ENCODE results near the gene ABCG8. TPM values are rescaled to one million over a fixed set of nuclear protein-coding genes. Genes with fewer than 3 reads are reported as not detected.

The ABCG8 gene
- total RNA-seq (2021; fragmentation: NEBNext Ultra II Directional; extraction: Animal tissue kit (Norgen Biotek cat#: 25700)): not detected
- long read RNA-seq: 0 reads

- Mint-ChIP-seq H3K4me3 (no peak within 1 kb of the TSS), H3K27me3 (ENCODE audit: insufficient read depth) (peaks cover 20% of the 10 kb centered on the region), H3K9me3 (no peaks in the 10 kb centered on the region), H3K27ac (no peak within 1 kb of the TSS), H3K36me3 (ENCODE audit: low read depth) (no peaks in the 10 kb centered on the region), H3K4me1 (ENCODE audit: low read depth) (no peaks in the 10 kb centered on the region)
- no peak for DNase-seq
- TF ChIP-seq, protein P1, sequence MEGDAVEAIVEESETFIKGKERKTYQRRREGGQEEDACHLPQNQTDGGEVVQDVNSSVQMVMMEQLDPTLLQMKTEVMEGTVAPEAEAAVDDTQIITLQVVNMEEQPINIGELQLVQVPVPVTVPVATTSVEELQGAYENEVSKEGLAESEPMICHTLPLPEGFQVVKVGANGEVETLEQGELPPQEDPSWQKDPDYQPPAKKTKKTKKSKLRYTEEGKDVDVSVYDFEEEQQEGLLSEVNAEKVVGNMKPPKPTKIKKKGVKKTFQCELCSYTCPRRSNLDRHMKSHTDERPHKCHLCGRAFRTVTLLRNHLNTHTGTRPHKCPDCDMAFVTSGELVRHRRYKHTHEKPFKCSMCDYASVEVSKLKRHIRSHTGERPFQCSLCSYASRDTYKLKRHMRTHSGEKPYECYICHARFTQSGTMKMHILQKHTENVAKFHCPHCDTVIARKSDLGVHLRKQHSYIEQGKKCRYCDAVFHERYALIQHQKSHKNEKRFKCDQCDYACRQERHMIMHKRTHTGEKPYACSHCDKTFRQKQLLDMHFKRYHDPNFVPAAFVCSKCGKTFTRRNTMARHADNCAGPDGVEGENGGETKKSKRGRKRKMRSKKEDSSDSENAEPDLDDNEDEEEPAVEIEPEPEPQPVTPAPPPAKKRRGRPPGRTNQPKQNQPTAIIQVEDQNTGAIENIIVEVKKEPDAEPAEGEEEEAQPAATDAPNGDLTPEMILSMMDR (IDR thresholded peaks at IDR 0.05): no peak
Observed at GRCh38 chr2:43838560-43839267, at the start of gene ABCG8, which contains the start of gene ABCG5. Gene ABCG8 (plus strand): TSS chr2:43838971. CDS start chr2:43839054, 83 bp downstream. Gene ABCG5 (minus strand): TSS chr2:43838839. CDS start chr2:43838679, 160 bp downstream.

DNA sequence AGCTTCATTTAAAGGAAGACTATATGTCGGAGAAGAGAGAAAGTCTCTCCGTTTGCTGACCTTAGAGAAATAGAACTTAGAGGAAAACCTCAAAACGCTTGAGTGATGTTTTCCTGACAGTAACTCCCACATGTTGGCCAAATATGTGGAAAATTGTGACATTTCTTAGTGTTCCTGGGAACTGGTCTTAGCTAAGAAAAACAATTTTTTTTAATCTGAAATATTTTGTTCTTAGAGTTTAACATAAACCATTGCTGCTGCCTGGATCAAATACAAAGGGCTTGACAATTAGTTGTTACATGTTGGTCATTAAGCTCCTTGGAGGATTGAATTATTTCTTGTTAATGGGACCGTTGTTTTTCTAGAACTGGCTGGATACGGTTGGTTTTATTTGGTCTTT, 48.6 kb upstream of the ABCG8 start:
- no peaks in the 10 kb centered on the region for H3K9me3 Mint-ChIP-seq
- DNase-seq: no peak

DNA sequence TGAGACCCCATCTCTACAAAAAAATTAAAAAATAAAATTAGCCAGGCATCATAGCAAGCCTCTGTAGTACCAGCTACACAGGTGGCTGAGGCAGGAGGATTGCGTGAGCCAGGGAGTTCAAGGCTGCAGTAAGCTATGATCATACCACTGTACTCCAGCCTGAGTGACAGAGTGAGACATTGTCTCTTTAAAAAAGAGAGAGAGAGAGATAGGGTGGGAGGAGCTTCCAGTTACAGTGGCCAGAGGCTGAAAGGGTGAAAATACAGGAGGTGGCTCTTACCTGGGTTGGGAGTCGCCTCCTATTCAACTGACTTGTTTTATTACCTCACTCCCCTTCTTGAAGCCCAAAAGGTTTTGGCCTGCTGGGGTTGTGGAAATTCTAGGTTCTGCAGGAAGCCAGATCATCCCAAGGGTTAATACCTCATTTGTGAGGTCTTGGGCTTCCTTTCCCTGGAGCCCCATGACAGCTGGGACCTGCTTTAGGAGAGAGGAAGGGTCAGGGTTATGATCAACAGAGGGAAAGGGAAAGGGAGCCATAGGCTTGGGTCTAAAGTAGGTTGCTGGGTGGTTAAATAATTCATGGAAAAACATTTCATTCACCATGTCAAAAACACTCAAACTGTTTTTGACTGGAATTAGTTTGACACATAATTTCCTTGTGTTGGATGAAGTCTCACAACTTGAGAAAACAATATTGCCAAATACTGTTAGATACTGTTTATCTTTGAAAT, 47.6 kb upstream of the ABCG8 start:
- Mint-ChIP-seq H3K4me1 (ENCODE audit: low read depth) (no peaks in the 10 kb centered on the region), H3K9me3 (no peaks in the 10 kb centered on the region), H3K36me3 (ENCODE audit: low read depth) (peaks cover 4% of the 10 kb centered on the region; the same call in 1 of the 2 replicates), H3K27ac (no peak overlapping the region), H3K27me3 (ENCODE audit: insufficient read depth) (peaks cover 2% of the 10 kb centered on the region; the same call in 1 of the 2 replicates), H3K4me3 (no peak overlapping the region)
- TF ChIP-seq, protein P1 (IDR thresholded peaks at IDR 0.05): no peak
- no peak for DNase-seq

More for the DNA sequence above, 48.6 kb upstream of the ABCG8 start:
- TF ChIP-seq, protein P1 (IDR thresholded peaks at IDR 0.05): no peak
- Mint-ChIP-seq H3K27ac (no peak overlapping the region), H3K36me3 (ENCODE audit: low read depth) (peaks cover 4% of the 10 kb centered on the region; the same call in 1 of the 2 replicates), H3K27me3 (ENCODE audit: insufficient read depth) (peaks cover 2% of the 10 kb centered on the region; the same call in 1 of the 2 replicates), H3K4me3 (no peak overlapping the region), H3K4me1 (ENCODE audit: low read depth) (no peaks in the 10 kb centered on the region)

GRCh38 chr2:43792653-43793052, 46.1 kb upstream of the ABCG8 start:
- H3K36me3 Mint-ChIP-seq (ENCODE audit: low read depth): peaks cover 4% of the 10 kb centered on the region; the same call in 1 of the 2 replicates

DNA sequence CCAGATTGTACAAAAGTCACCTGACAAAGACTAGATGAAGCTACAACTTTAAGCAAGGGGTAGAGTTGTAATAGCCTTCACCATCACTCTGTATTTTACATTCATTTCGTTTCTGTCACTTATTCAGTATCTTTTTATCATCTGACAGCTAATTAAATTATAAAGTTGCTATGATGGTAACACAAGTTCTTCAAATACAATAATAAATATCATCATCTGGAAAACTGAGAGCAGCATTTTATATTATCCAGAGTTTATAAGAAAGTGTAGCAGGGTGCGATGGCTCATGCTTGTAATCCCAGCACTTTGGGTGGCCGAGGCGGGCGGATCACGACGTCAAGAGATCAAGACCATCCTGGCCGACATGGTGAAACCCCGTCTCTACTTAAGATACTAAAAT, 43.8 kb upstream of the ABCG8 start:
- no peak for DNase-seq
- TF ChIP-seq, protein P1 (IDR thresholded peaks at IDR 0.05): no peak
- Mint-ChIP-seq H3K9me3 (no peaks in the 10 kb centered on the region), H3K4me1 (ENCODE audit: low read depth) (no peaks in the 10 kb centered on the region), H3K4me3 (no peak overlapping the region), H3K27ac (no peak overlapping the region), H3K27me3 (ENCODE audit: insufficient read depth) (no peaks in the 10 kb centered on the region; the same call in 1 of the 2 replicates), H3K36me3 (ENCODE audit: low read depth) (peaks cover 4% of the 10 kb centered on the region; the same call in 1 of the 2 replicates)

More at GRCh38 chr2:43792653-43793052, 46.1 kb upstream of the ABCG8 start:
- H3K27ac Mint-ChIP-seq: no peak overlapping the region
- no peak overlapping the region for H3K4me3 Mint-ChIP-seq
- H3K4me1 Mint-ChIP-seq (ENCODE audit: low read depth): no peaks in the 10 kb centered on the region
- H3K27me3 Mint-ChIP-seq (ENCODE audit: insufficient read depth): no peaks in the 10 kb centered on the region
- H3K9me3 Mint-ChIP-seq: no peaks in the 10 kb centered on the region
- TF ChIP-seq, protein P1 (IDR thresholded peaks at IDR 0.05): no peak
- no peak for DNase-seq

Data from HFFc6 (cell line).